ENCODE data around the gene LY6G5C. TPM values are rescaled to one million over a fixed set of nuclear protein-coding genes. Genes with fewer than 3 reads are reported as not detected.
A peak's percentile ranks its signal among the peaks of the same experiment; 100 is the strongest.

The LY6G5C gene
- total and polyA plus RNA-seq, 2 experiments from 2014 or later, result 2.1 TPM; not detected in 1

GRCh38 chr6:31729515-31729978 is 48.7 kb upstream of the LY6G5C start:
- Mint-ChIP-seq H3K36me3 (ENCODE audit: low read depth) (peaks cover 64% of the 10 kb centered on the region), H3K4me1 (peaks cover 30% of the 10 kb centered on the region), H3K27ac (peak overlapping the region; percentile 96), H3K27me3 (ENCODE audit: insufficient read depth, low read depth, poor library complexity) (peaks cover 19% of the 10 kb centered on the region), H3K9me3 (no peaks in the 10 kb centered on the region; the same call in 2 of the 3 replicates), H3K4me3 (peak overlapping the region; percentile 93)
- Histone ChIP-seq H3K4me2 (peak overlapping the region; percentile 98), H3K79me2 (replicated peaks; ENCODE audit: insufficient read depth) (peaks cover 11% of the 10 kb centered on the region), H4K20me1 (replicated peaks; ENCODE audit: insufficient read depth) (peaks cover 11% of the 10 kb centered on the region; the same call in 1 of the 2 replicates), H3K4me1 (ENCODE audit: insufficient read depth) (peaks cover 19% of the 10 kb centered on the region), H3K9me2 (ENCODE audit: insufficient read depth) (no peaks in the 10 kb centered on the region), H2AFZ (peak overlapping the region; percentile 95), H3K4me3 (peak overlapping the region; percentile 99), H3K27ac (ENCODE audit: low read depth) (peak overlapping the region; percentile 79), H3K27me3 (ENCODE audit: insufficient read depth) (peaks cover 8% of the 10 kb centered on the region; the same call in 1 of the 2 replicates), H3F3A (replicated peaks; ENCODE audit: low read depth) (peaks cover 37% of the 10 kb centered on the region), H3K36me3 (ENCODE audit: insufficient read depth) (peaks cover 29% of the 10 kb centered on the region)
- DNase-seq (ENCODE audit: low spot score), result peak; percentile 98
- TF ChIP-seq REST (IDR thresholded peaks at IDR 0.05; ENCODE audit: unreplicated experiment) (no peak), ZNF462 (CRISPR knock-in tag; IDR thresholded peaks at IDR 0.05) (no peak), CTCF (conservative IDR thresholded peaks at IDR 0.05; ENCODE audit: low read depth in 2 of 2) (peak; percentile 78 to 85; a peak in 3 of 4 replicates), CREB1 (CRISPR knock-in tag; IDR thresholded peaks at IDR 0.05; ENCODE audit: low read depth) (peak; percentile 12; the same call in 1 of the 2 replicates)
- peak; percentile 79 for ATAC-seq

Data from GM23338 (cell line).